OCI-M2 (cell line): ENCODE data around the gene NFKBIA.
"Not testable (repeated sequence)": the region's sequence is repeated elsewhere in the genome, so short reads cannot be mapped to it uniquely, and the experiment has no call there.

Experiments used
- DNase-seq: peaks from one replicate; lab custom pipeline; 2025; ENCODE audit not compliant: unreplicated experiment; lab: John Stamatoyannopoulos, UW

The NFKBIA gene

GRCh38 chr14:35368583-35369392, 35.8 kb downstream of the NFKBIA start:
- DNase-seq: no peak

- no peak for DNase-seq
These were observed 36.4 kb downstream of the NFKBIA start for GRCh38 chr14:35368139-35368460.

GRCh38 chr14:35367056-35367372, 37.5 kb downstream of the NFKBIA start:
- no peak for DNase-seq

- no peak for DNase-seq
These were observed 38.0 kb downstream of the NFKBIA start for GRCh38 chr14:35366521-35366976.

- no peak for DNase-seq
These were observed 38.5 kb downstream of the NFKBIA start for GRCh38 chr14:35366056-35366451.

- DNase-seq: no peak
These were observed 39.2 kb downstream of the NFKBIA start for GRCh38 chr14:35365130-35366055.

- DNase-seq: no peak
These were observed 41.6 kb downstream of the NFKBIA start for GRCh38 chr14:35362911-35363374.

GRCh38 chr14:35362450-35362849, 42.1 kb downstream of the NFKBIA start:
- DNase-seq: no peak

- no peak for DNase-seq
These were observed 43.4 kb downstream of the NFKBIA start for GRCh38 chr14:35361141-35361480.

- DNase-seq: not testable (repeated sequence)
These were observed 44.9 kb downstream of the NFKBIA start for GRCh38 chr14:35359655-35360054.

GRCh38 chr14:35355981-35356841, 48.3 kb downstream of the NFKBIA start:
- DNase-seq: no peak

GRCh38 chr14:35355235-35355634, 49.3 kb downstream of the NFKBIA start:
- not testable (repeated sequence) for DNase-seq

- DNase-seq: no peak
These were observed 51.0 kb downstream of the NFKBIA start for GRCh38 chr14:35353409-35354172.

GRCh38 chr14:35352274-35353233, 52.0 kb downstream of the NFKBIA start:
- DNase-seq: no peak

GRCh38 chr14:35351897-35352273, 52.7 kb downstream of the NFKBIA start:
- DNase-seq: no peak
